CD14-positive monocyte (primary cell): ENCODE results near the gene TRMT112. TPM values are rescaled to one million over a fixed set of nuclear protein-coding genes. Genes with fewer than 3 reads are reported as not detected.

ENCODE experiments used
- DNase-seq, 3 donors: peaks; one replicate each; pipeline ENCODE4 v3.0.0-alpha.2; 2011 to 2022
- H2AFZ ChIP-seq: 2 replicates; pipeline ENCODE4 v1.6.0; 2012; ENCODE audit warnings: mild to moderate bottlenecking, low read depth, low read length, inconsistent platforms; ENCODE audit not compliant: insufficient read depth, poor library complexity, severe bottlenecking
- H3K27ac ChIP-seq, 2 donors: 1 replicate in 1 of 2; 2 replicates in 1 of 2; pipeline ENCODE4 v1.5.1; 2012 to 2013; ENCODE audit warnings: low read length in 2 of 2, control low read depth in 1 of 2, inconsistent platforms in 1 of 2, low read depth in 1 of 2, mild to moderate bottlenecking in 1 of 2
- H3K27me3 ChIP-seq, 2 donors: one replicate each; pipeline versions ENCODE4 v1.6.0 to v1.6.1; 2011 to 2013; ENCODE audit warnings: low read length in 2 of 2; ENCODE audit not compliant: control insufficient read depth in 2 of 2, insufficient read depth in 2 of 2
- H3K36me3 ChIP-seq, 2 donors: replicated peaks in 1 of 2; 1 replicate in 1 of 2; 2 replicates in 1 of 2; pipeline versions ENCODE4 v1.5.1 to v1.6.1; 2012 to 2013; ENCODE audit warnings: low read length in 2 of 2, control low read depth in 1 of 2, inconsistent platforms in 1 of 2, mild to moderate bottlenecking in 1 of 2; ENCODE audit not compliant: insufficient read depth in 2 of 2, control insufficient read depth in 1 of 2
- H3K4me1 ChIP-seq, 2 donors: 1 replicate in 1 of 2; 2 replicates in 1 of 2; pipeline versions ENCODE4 v1.5.1 to v1.6.1; 2012 to 2013; ENCODE audit warnings: low read length in 2 of 2, control low read depth in 1 of 2, inconsistent platforms in 1 of 2, mild to moderate bottlenecking in 1 of 2, moderate library complexity in 1 of 2; ENCODE audit not compliant: insufficient read depth in 2 of 2, control insufficient read depth in 1 of 2
- H3K4me2 ChIP-seq: replicated peaks from 2 replicates; pipeline ENCODE3; 2012; ENCODE audit warnings: low read length, moderate library complexity, mild to moderate bottlenecking; ENCODE audit not compliant: poor library complexity, severe bottlenecking; ENCODE audit errors: extremely low read depth
- H3K4me3 ChIP-seq, 3 experiments: fragments of 200-600 bp in 1 of 3; sonication (generic) in 1 of 3; replicated peaks in 1 of 3; 1 replicate in 2 of 3; 2 replicates in 1 of 3; pipeline ENCODE4 v1.5.1; 2011 to 2013; ENCODE audit warnings: low read length in 3 of 3, mild to moderate bottlenecking in 3 of 3, control low read depth in 2 of 3, low read depth in 2 of 3, inconsistent platforms in 1 of 3, moderate library complexity in 1 of 3
- H3K79me2 ChIP-seq: 2 replicates; pipeline ENCODE4 v1.6.0; 2012; ENCODE audit warnings: mild to moderate bottlenecking, control low read depth, inconsistent platforms, low read length, moderate library complexity; ENCODE audit not compliant: insufficient read depth
- H3K9ac ChIP-seq: 2 replicates; pipeline ENCODE4 v1.6.0; 2017; ENCODE audit warnings: low read length, mild to moderate bottlenecking; ENCODE audit not compliant: insufficient read depth, poor library complexity, severe bottlenecking
- H3K9me3 ChIP-seq, 2 donors: replicated peaks in 1 of 2; 1 replicate in 1 of 2; 2 replicates in 1 of 2; pipeline versions ENCODE4 v1.5.1 to v1.6.1; 2012 to 2013; ENCODE audit warnings: low read length in 2 of 2, control low read depth in 1 of 2; ENCODE audit not compliant: control insufficient read depth in 1 of 2, insufficient read depth in 1 of 2
- H4K20me1 ChIP-seq: 2 replicates; pipeline ENCODE4 v1.6.0; 2012; ENCODE audit warnings: mild to moderate bottlenecking, low read length, control low read depth, moderate library complexity; ENCODE audit not compliant: insufficient read depth
- H3K27ac Mint-ChIP-seq, 7 donors: one replicate each; pipeline ENCODE4 v1.8.0; 2020; ENCODE audit warnings: mild to moderate bottlenecking in 7 of 7, mixed read lengths in 7 of 7, moderate library complexity in 6 of 7, inconsistent platforms in 2 of 7
- H3K27me3 Mint-ChIP-seq, 3 donors: one replicate each; pipeline ENCODE4 v1.8.0; 2021 to 2022; ENCODE audit warnings: low read depth in 3 of 3, mild to moderate bottlenecking in 3 of 3, mixed read lengths in 3 of 3, moderate library complexity in 3 of 3, inconsistent platforms in 1 of 3
- H3K36me3 Mint-ChIP-seq, 2 donors: one replicate each; pipeline ENCODE4 v1.8.0; 2020; ENCODE audit warnings: mixed read lengths in 2 of 2, inconsistent platforms in 1 of 2, mild to moderate bottlenecking in 1 of 2
- H3K4me1 Mint-ChIP-seq: one replicate; pipeline ENCODE4 v1.8.0; 2020; ENCODE audit warnings: mild to moderate bottlenecking, mixed read lengths
- H3K4me3 Mint-ChIP-seq, 2 donors: one replicate each; pipeline ENCODE4 v1.8.0; 2020; ENCODE audit warnings: mild to moderate bottlenecking in 2 of 2, mixed read lengths in 2 of 2, moderate library complexity in 1 of 2
- H3K9me3 Mint-ChIP-seq, 7 donors: one replicate each; pipeline ENCODE4 v1.8.0; 2020 to 2022; ENCODE audit warnings: mixed read lengths in 7 of 7, mild to moderate bottlenecking in 6 of 7, moderate library complexity in 6 of 7, inconsistent platforms in 2 of 7
- CTCF ChIP-seq: fragments of 200-600 bp; IDR thresholded peaks from one replicate; pipeline ENCODE4 v1.8.0; 2022; ENCODE audit warnings: antibody characterized with exemption, mild to moderate bottlenecking
- WGBS: methylation state at CpG from one replicate; pipeline ENCODE4 v1.1.5; 2013; ENCODE audit warnings: missing lambda C conversion rate; ENCODE audit not compliant: insufficient coverage; 5-methylcytosine and 5-hydroxymethylcytosine counted together
- intact Hi-C, 2 donors: fragments of 100-400 bp; cut with micrococcal nuclease; formaldehyde crosslinking; loops; one replicate each; pipeline versions ENCODE4 v1.15.0 to v1.15.1; 2023
- polyA plus RNA-seq, 3 donors: library from polyadenylated mRNA; depleted of rRNA in 1 of 3; unstranded in 2 of 3; stranded (reverse) in 1 of 3; fragments of 300-500 nt in 2 of 3; fragments of >200 nt in 1 of 3; fragmentation: Illumina TruSeq in 2 of 3; gene quantifications; 1 replicate in 2 of 3; 2 replicates in 1 of 3; pipeline ENCODE4 v1.2.3, GENCODE V29; 2012 to 2021

TRMT112 gene
- polyA plus RNA-seq, 3 donors, result 162 to 298 (median 254) TPM

GRCh38 chr11:64284962-64285884 lies 32.1 kb downstream of the TRMT112 start, which contains the start of gene GPR137:
GPR137 (plus strand) TSS chr11:64285848; CDS start chr11:64286525, 677 bp downstream.
- WGBS, result under 1% methylated on average over 90 of the region's 102 CpGs
- peaks cover 1 to 5% of the 10 kb centered on the region in 2 donors for H3K27me3 ChIP-seq
- H3K4me1 ChIP-seq, result peaks cover 20 to 24% of the 10 kb centered on the region in 2 donors

More at GRCh38 chr11:64284962-64285884, 32.1 kb downstream of the TRMT112 start, which contains the start of gene GPR137:
- H3K4me1 Mint-ChIP-seq, result peaks cover 24% of the 10 kb centered on the region
- peak; percentile 80 to 83 (median 81) for DNase-seq
- H3K9me3 Mint-ChIP-seq, result no peaks in the 10 kb centered on the region
- Histone ChIP-seq H2AFZ (peak within 1 kb of the TSS; percentile 84), H3K4me2 (peak within 1 kb of the TSS; percentile 81), H3K27ac (peak within 1 kb of the TSS; percentile 91 to 100), H3K4me3 (peak within 1 kb of the TSS; percentile 74 to 98 (median 81)), H4K20me1 (no peaks in the 10 kb centered on the region), H3K36me3 (no peaks in the 10 kb centered on the region), H3K9ac (peak within 1 kb of the TSS; percentile 79), H3K79me2 (peaks cover 5% of the 10 kb centered on the region), H3K9me3 (no peaks in the 10 kb centered on the region)
- H3K36me3 Mint-ChIP-seq, result peaks cover 15 to 17% of the 10 kb centered on the region in 2 donors
- H3K4me3 Mint-ChIP-seq, result peak within 1 kb of the TSS; percentile 86 to 90
- intact Hi-C loops, result loop anchor here (1.0 to 5.0 kb wide), 4 partner anchors 14 to 33 kb away; partner anchors contain the start of genes CATSPERZ (in 1 of the 2) and PLCB3 (in 1 of the 2)
- peaks cover 9 to 20% (median 9%) of the 10 kb centered on the region in 3 donors for H3K27me3 Mint-ChIP-seq
- TF ChIP-seq CTCF, result no peak
- peak within 1 kb of the TSS; percentile 92 to 98 (median 96) for H3K27ac Mint-ChIP-seq
